ENCODE measurements around the gene PAQR6. TPM values are rescaled to one million over a fixed set of nuclear protein-coding genes. Genes with fewer than 3 reads are reported as not detected.
"Not testable (repeated sequence)": the region's sequence is repeated elsewhere in the genome, so short reads cannot be mapped to it uniquely, and the experiment has no call there.

Gene PAQR6
- total RNA-seq, 4 donors from 2014 or later: 0.51 to 1.2 (median 1.1) TPM; not detected in 1

- TF ChIP-seq CTCF (IDR thresholded peaks at IDR 0.05): no peak
- no peak for TF ChIP-seq POLR2A (IDR thresholded peaks at IDR 0.05)
- Histone ChIP-seq H3K36me3 (no peaks in the 10 kb centered on the region), H3K4me1 (no peaks in the 10 kb centered on the region), H3K27me3 (no peaks in the 10 kb centered on the region), H3K4me3 (no peak overlapping the region), H3K9me3 (no peaks in the 10 kb centered on the region), H3K27ac (no peak overlapping the region)
- intact Hi-C loops (cut with DNase I; ENCODE audit: low total_unique reads): loop anchor here (5.0 kb wide), 1 partner anchor 78 kb away; no protein-coding TSS in a partner anchor
- DNase-seq: no peak
Observed at GRCh38 chr1:156225677-156226014, 22.2 kb downstream of the PAQR6 start.

- no peaks in the 10 kb centered on the region for H3K36me3 ChIP-seq
- DNase-seq: no peak
- no peaks in the 10 kb centered on the region for H3K4me1 ChIP-seq
- TF ChIP-seq CTCF (IDR thresholded peaks at IDR 0.05): no peak
- no peaks in the 10 kb centered on the region for H3K27me3 ChIP-seq
- intact Hi-C loops (cut with DNase I; ENCODE audit: low total_unique reads): no loop called here
- no peak overlapping the region for H3K4me3 ChIP-seq
- H3K27ac ChIP-seq: no peak overlapping the region
- H3K9me3 ChIP-seq: no peaks in the 10 kb centered on the region
Observed at GRCh38 chr1:156221986-156222692, 25.7 kb downstream of the PAQR6 start.

- peaks cover 0 to 3% of the 10 kb centered on the region in 2 donors for H3K4me1 ChIP-seq
- H3K4me3 ChIP-seq: no peak overlapping the region
- no peaks in the 10 kb centered on the region for H3K9me3 ChIP-seq
- H3K27me3 ChIP-seq: no peaks in the 10 kb centered on the region
- no peak overlapping the region for H3K27ac ChIP-seq
- intact Hi-C loops (cut with DNase I; ENCODE audit: low total_unique reads): no loop called here
- TF ChIP-seq POLR2A (IDR thresholded peaks at IDR 0.05) (no peak), CTCF (IDR thresholded peaks at IDR 0.05) (no peak)
- no peak for DNase-seq
- no peaks in the 10 kb centered on the region for H3K36me3 ChIP-seq
Observed at GRCh38 chr1:156220226-156220625, 27.6 kb downstream of the PAQR6 start.

GRCh38 chr1:156217871-156218270, 30.0 kb downstream of the PAQR6 start:
- H3K27ac ChIP-seq: peak overlapping the region in 1 of 2 donors; percentile 23
- peaks cover 0 to 3% of the 10 kb centered on the region in 2 donors for H3K4me1 ChIP-seq
- H3K36me3 ChIP-seq: no peaks in the 10 kb centered on the region
- H3K9me3 ChIP-seq: no peaks in the 10 kb centered on the region
- no peak for TF ChIP-seq CTCF (IDR thresholded peaks at IDR 0.05)
- TF ChIP-seq POLR2A (IDR thresholded peaks at IDR 0.05): no peak
- no peak overlapping the region for H3K4me3 ChIP-seq
- H3K27me3 ChIP-seq: no peaks in the 10 kb centered on the region
- no peak for DNase-seq
- intact Hi-C loops (cut with DNase I; ENCODE audit: low total_unique reads): no loop called here

GRCh38 chr1:156216361-156217086, 31.3 kb downstream of the PAQR6 start:
- H3K9me3 ChIP-seq; H3K4me1 ChIP-seq; H3K27me3 ChIP-seq; H3K4me3 ChIP-seq; H3K36me3 ChIP-seq; H3K27ac ChIP-seq; intact Hi-C loops (cut with DNase I; ENCODE audit: low total_unique reads); DNase-seq: not testable (repeated sequence)
